Fibroblast of the aortic adventitia (primary cell): ENCODE results near the gene PRKCH. TPM values are rescaled to one million over a fixed set of nuclear protein-coding genes. Genes with fewer than 3 reads are reported as not detected.

ENCODE experiments used
- DNase-seq: peaks from one replicate; pipeline ENCODE4 v3.0.0-alpha.2; 2010; ENCODE audit warnings: low read depth
- H3K4me3 ChIP-seq: 2 replicates; pipeline ENCODE4 v1.5.1; 2011; ENCODE audit warnings: low read depth, mild to moderate bottlenecking, control low read depth, low read length, moderate library complexity
- CTCF ChIP-seq: IDR thresholded peaks from 2 replicates; pipeline ENCODE4 v1.5.1; 2011; ENCODE audit warnings: mild to moderate bottlenecking, low read length, control low read depth, inconsistent platforms; ENCODE audit not compliant: insufficient read depth
- total RNA-seq: library from RNA; depleted of rRNA; stranded (reverse); fragments of >200 nt; gene quantifications from 2 replicates; pipeline ENCODE4 v1.2.3, GENCODE V29; 2012; ENCODE audit warnings: low replicate concordance

The PRKCH gene
- total RNA-seq, 1 donor = 4.2 TPM

- H3K4me3 ChIP-seq = no peak overlapping the region
- no peak for TF ChIP-seq CTCF
- DNase-seq = peak; percentile 73
These were observed 221.7 kb downstream of the PRKCH start for GRCh38 chr14:61542848-61543790.

- no peak for TF ChIP-seq CTCF
- H3K4me3 ChIP-seq = no peak overlapping the region
These were observed 222.6 kb downstream of the PRKCH start for GRCh38 chr14:61543946-61544345.

GRCh38 chr14:61544448-61545330 lies 223.3 kb downstream of the PRKCH start:
- no peak for TF ChIP-seq CTCF
- no peak overlapping the region for H3K4me3 ChIP-seq
- DNase-seq = no peak

More at GRCh38 chr14:61543946-61544345, 222.6 kb downstream of the PRKCH start:
- no peak for DNase-seq

GRCh38 chr14:61545726-61546455 lies 224.5 kb downstream of the PRKCH start:
- DNase-seq = no peak
- TF ChIP-seq CTCF = no peak
- H3K4me3 ChIP-seq = no peak overlapping the region

- peak; percentile 86 for DNase-seq
- TF ChIP-seq CTCF = no peak
- H3K4me3 ChIP-seq = no peak overlapping the region
These were observed 226.0 kb downstream of the PRKCH start for GRCh38 chr14:61547186-61548069.
